Measurements from ENCODE around the gene DIPK2B. TPM values are rescaled to one million over a fixed set of nuclear protein-coding genes. Genes with fewer than 3 reads are reported as not detected.

The DIPK2B gene
- total and polyA plus RNA-seq, 7 donors = 0.69 to 12.7 (median 4.5) TPM

- Histone ChIP-seq H3K27me3 (no peaks in the 10 kb centered on the region), H3K9me3 (no peaks in the 10 kb centered on the region), H3K4me1 (no peaks in the 10 kb centered on the region), H3K36me3 (no peaks in the 10 kb centered on the region), H3K27ac (peak overlapping the region in 1 of 4 donors; percentile 34), H3K4me3 (no peak overlapping the region)
- TF ChIP-seq EP300 (IDR thresholded peaks at IDR 0.05) = no peak
- intact Hi-C loops (cut with DNase I) = no loop called here
- no peak for DNase-seq
- WGBS, 2 donors = 92 to 93% methylated on average over 4 of the region's 4 CpGs
Measured at GRCh38 chrX:45198706-45199105, 2.0 kb downstream of the DIPK2B start.

DNA sequence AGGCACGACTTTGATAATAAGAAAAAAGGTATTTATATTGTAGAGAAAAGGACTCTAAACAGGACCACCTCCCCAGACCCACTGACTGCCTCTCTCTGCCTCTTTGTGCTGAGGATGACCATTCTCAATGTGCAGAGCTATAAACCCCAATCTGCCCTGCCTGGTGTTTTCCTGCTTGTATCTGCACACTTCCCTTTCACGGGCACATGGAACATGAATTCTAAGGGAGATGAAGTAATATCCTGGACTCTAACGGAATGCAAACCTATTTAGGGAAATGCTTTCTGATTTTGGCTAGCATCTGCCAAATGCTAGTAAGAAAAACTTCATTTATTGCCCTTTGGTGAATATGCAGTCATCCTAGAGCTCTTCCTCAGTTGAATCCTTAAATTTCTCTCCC is 2.4 kb downstream of the DIPK2B start:
- TF ChIP-seq, protein P1, sequence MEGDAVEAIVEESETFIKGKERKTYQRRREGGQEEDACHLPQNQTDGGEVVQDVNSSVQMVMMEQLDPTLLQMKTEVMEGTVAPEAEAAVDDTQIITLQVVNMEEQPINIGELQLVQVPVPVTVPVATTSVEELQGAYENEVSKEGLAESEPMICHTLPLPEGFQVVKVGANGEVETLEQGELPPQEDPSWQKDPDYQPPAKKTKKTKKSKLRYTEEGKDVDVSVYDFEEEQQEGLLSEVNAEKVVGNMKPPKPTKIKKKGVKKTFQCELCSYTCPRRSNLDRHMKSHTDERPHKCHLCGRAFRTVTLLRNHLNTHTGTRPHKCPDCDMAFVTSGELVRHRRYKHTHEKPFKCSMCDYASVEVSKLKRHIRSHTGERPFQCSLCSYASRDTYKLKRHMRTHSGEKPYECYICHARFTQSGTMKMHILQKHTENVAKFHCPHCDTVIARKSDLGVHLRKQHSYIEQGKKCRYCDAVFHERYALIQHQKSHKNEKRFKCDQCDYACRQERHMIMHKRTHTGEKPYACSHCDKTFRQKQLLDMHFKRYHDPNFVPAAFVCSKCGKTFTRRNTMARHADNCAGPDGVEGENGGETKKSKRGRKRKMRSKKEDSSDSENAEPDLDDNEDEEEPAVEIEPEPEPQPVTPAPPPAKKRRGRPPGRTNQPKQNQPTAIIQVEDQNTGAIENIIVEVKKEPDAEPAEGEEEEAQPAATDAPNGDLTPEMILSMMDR (IDR thresholded peaks at IDR 0.05) = no peak
- TF ChIP-seq POLR2AphosphoS5 (IDR thresholded peaks at IDR 0.05) = peak in 1 of 4 donors; percentile 38
- 54 to 72% methylated on average over 3 of the region's 3 CpGs for WGBS, 2 donors
- H3K27ac ChIP-seq = peak overlapping the region in 1 of 4 donors; percentile 8
- H3K4me3 ChIP-seq = no peak overlapping the region
- intact Hi-C loops (cut with DNase I) = no loop called here
- no peaks in the 10 kb centered on the region for H3K27me3 ChIP-seq
- no peak for DNase-seq
- no peaks in the 10 kb centered on the region for H3K9me3 ChIP-seq
- no peaks in the 10 kb centered on the region for H3K36me3 ChIP-seq
- H3K4me1 ChIP-seq = no peaks in the 10 kb centered on the region

DNA sequence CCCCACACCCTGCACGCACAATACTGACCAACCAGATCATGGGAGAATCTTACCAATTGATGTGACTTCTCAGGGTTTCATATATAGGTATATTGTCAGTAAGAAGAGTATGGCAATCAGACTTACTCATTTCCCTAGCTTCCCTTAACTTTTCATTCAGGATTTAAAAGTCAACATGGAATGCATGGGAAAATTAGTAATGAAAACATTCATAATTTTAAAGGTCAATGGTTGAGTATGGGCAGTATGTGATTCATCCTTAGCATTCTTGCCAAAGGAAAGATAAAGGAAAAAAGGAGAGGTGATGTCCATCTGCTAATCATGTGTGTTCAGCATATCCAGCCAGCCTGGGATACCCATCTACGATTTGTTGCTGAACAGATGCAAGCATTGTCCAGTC is 4.0 kb downstream of the DIPK2B start:
- WGBS, 2 donors = 93 to 96% methylated on average over 2 of the region's 2 CpGs
- H3K36me3 ChIP-seq = no peaks in the 10 kb centered on the region
- H3K4me1 ChIP-seq = no peaks in the 10 kb centered on the region
- H3K27me3 ChIP-seq = no peaks in the 10 kb centered on the region
- H3K4me3 ChIP-seq = no peak overlapping the region
- no peak overlapping the region for H3K27ac ChIP-seq
- DNase-seq = no peak
- TF ChIP-seq POLR2A (IDR thresholded peaks at IDR 0.05) (no peak), EP300 (IDR thresholded peaks at IDR 0.05) (no peak), POLR2AphosphoS5 (IDR thresholded peaks at IDR 0.05) (no peak)
- TF ChIP-seq, protein P1 (IDR thresholded peaks at IDR 0.05) = no peak
- H3K9me3 ChIP-seq = no peaks in the 10 kb centered on the region
- intact Hi-C loops (cut with DNase I) = no loop called here

DNA sequence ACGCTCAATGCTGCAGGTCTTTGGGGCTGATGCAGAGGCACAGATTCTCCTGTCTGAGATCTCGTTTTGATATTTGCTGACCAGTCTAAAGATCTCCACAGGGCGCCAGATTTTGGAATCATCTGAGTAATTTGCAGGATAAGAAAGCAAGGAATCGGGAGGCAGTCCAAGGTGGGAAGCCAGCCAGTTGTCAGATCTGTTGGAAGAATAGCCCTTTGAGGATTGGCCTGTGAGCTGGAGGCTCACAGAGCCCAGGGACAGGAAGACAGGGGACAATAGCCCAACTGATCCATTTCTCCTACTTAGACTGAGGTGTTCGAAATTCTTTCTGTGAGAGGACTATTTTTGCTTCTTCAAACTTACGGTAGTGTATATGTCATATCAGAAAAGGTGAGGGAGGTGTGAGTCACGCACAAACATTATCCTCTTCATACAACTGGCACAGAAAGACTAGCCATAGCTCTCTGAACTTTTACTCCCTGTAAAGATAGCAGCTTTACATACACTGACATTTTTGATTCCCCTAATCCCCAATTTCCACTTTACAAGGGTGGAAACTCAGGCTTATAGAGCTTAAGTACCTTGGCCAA is 8.8 kb downstream of the DIPK2B start:
- H3K4me3 ChIP-seq = no peak overlapping the region
- H3K9me3 ChIP-seq = no peaks in the 10 kb centered on the region
- H3K4me1 ChIP-seq = peaks cover 0 to 5% (median 0%) of the 10 kb centered on the region in 4 donors
- WGBS, 2 donors = 81 to 87% methylated on average over 7 of the region's 7 CpGs
- TF ChIP-seq POLR2AphosphoS5 (IDR thresholded peaks at IDR 0.05) = no peak
- TF ChIP-seq, protein P1 (IDR thresholded peaks at IDR 0.05) = no peak
- no peak for TF ChIP-seq POLR2A (IDR thresholded peaks at IDR 0.05)
- TF ChIP-seq EP300 (IDR thresholded peaks at IDR 0.05) = no peak
- no peak overlapping the region for H3K27ac ChIP-seq
- intact Hi-C loops (cut with DNase I) = no loop called here
- no peaks in the 10 kb centered on the region for H3K27me3 ChIP-seq
- no peaks in the 10 kb centered on the region for H3K36me3 ChIP-seq
- no peak for DNase-seq

DNA sequence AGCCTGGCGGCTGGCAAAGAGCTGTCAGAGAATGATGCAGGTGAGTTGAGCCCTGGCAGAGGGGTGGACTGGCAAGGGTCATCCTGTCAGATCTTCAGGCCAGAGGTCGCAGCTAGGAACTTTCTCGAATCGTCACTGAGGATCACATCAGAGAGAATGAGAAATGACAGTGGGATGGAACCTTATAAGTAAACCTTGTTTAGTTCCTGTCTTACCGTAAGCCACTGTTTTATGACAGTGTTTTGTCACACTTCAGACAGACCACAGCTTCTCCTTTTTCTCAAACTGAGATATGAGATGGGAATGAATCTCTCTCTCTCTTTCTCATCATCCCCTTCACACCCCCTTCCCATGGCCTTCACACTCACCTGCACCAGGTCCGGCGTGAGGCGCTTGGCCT is 9.3 kb downstream of the DIPK2B start:
- Histone ChIP-seq H3K4me3 (no peak overlapping the region), H3K27ac (no peak overlapping the region), H3K4me1 (peaks cover 0 to 5% (median 0%) of the 10 kb centered on the region in 4 donors), H3K9me3 (no peaks in the 10 kb centered on the region), H3K36me3 (no peaks in the 10 kb centered on the region), H3K27me3 (no peaks in the 10 kb centered on the region)
- TF ChIP-seq POLR2A (IDR thresholded peaks at IDR 0.05) (no peak), EP300 (IDR thresholded peaks at IDR 0.05) (no peak), POLR2AphosphoS5 (IDR thresholded peaks at IDR 0.05) (no peak)
- TF ChIP-seq, protein P1 (IDR thresholded peaks at IDR 0.05) = no peak
- DNase-seq = no peak
- intact Hi-C loops (cut with DNase I) = no loop called here
- 56 to 83% methylated on average over 8 of the region's 8 CpGs for WGBS, 2 donors
